GM23248 (cell line): Measurements from ENCODE around the gene BCL11B. TPM values are rescaled to one million over a fixed set of nuclear protein-coding genes. Genes with fewer than 3 reads are reported as not detected.

Source experiments
- DNase-seq: peaks from one replicate; pipeline ENCODE4 v3.0.0-alpha.2; 2015
- H2AFZ ChIP-seq: fragments of 200-600 bp; sonication (generic); 2 replicates; pipeline ENCODE4 v1.6.1; 2016; ENCODE audit warnings: antibody characterized with exemption
- H3F3A ChIP-seq: fragments of 200-600 bp; sonication (generic); 2 replicates; pipeline ENCODE4 v1.6.1; 2016; ENCODE audit warnings: mild to moderate bottlenecking, antibody characterized with exemption, mixed run types; ENCODE audit not compliant: insufficient read depth
- H3K27ac ChIP-seq: fragments of 200-600 bp; sonication (generic); 2 replicates; pipeline ENCODE4 v1.5.1; 2016; ENCODE audit warnings: mild to moderate bottlenecking
- H3K27me3 ChIP-seq: fragments of 200-600 bp; sonication (generic); replicated peaks from 2 replicates; pipeline ENCODE4 v1.6.1; 2016; ENCODE audit warnings: mild to moderate bottlenecking; ENCODE audit not compliant: insufficient read depth
- H3K36me3 ChIP-seq: fragments of 200-600 bp; sonication (generic); 2 replicates; pipeline ENCODE4 v1.6.1; 2016; ENCODE audit warnings: low read depth, mild to moderate bottlenecking
- H3K4me1 ChIP-seq: fragments of 200-600 bp; sonication (generic); 2 replicates; pipeline ENCODE4 v1.6.1; 2016; ENCODE audit warnings: mild to moderate bottlenecking; ENCODE audit not compliant: insufficient read depth
- H3K4me2 ChIP-seq: fragments of 200-600 bp; sonication (generic); one replicate; pipeline ENCODE4 v1.6.1; 2016; ENCODE audit warnings: mild to moderate bottlenecking; ENCODE audit not compliant: unreplicated experiment
- H3K4me3 ChIP-seq: fragments of 200-600 bp; sonication (generic); 2 replicates; pipeline ENCODE4 v1.5.1; 2016; ENCODE audit warnings: mild to moderate bottlenecking
- H3K79me2 ChIP-seq: fragments of 200-600 bp; sonication (generic); 2 replicates; pipeline ENCODE4 v1.6.1; 2016; ENCODE audit warnings: mild to moderate bottlenecking; ENCODE audit not compliant: insufficient read depth
- H3K9ac ChIP-seq: fragments of 200-600 bp; sonication (generic); 2 replicates; pipeline ENCODE4 v1.6.1; 2016; ENCODE audit warnings: mild to moderate bottlenecking
- H3K9me2 ChIP-seq: fragments of 200-600 bp; sonication (generic); 2 replicates; pipeline ENCODE4 v1.6.1; 2016; ENCODE audit warnings: mixed run types, mild to moderate bottlenecking, moderate library complexity; ENCODE audit not compliant: insufficient read depth
- H3K9me3 ChIP-seq: fragments of 200-600 bp; sonication (generic); one replicate; pipeline ENCODE4 v1.6.1; 2017; ENCODE audit warnings: low read depth
- H4K20me1 ChIP-seq: fragments of 200-600 bp; sonication (generic); 2 replicates; pipeline ENCODE4 v1.6.0; 2016; ENCODE audit not compliant: insufficient read depth
- EZH2 ChIP-seq: fragments of 200-600 bp; sonication (generic); IDR thresholded peaks from 2 replicates; pipeline ENCODE4 v1.6.1; 2018; ENCODE audit warnings: antibody characterized with exemption, mild to moderate bottlenecking; ENCODE audit not compliant: insufficient read depth, poor library complexity, severe bottlenecking
- EZH2phosphoT487 ChIP-seq: fragments of 200-600 bp; sonication (generic); IDR thresholded peaks from 2 replicates; pipeline ENCODE4 v1.6.1; 2018; ENCODE audit warnings: antibody characterized with exemption, moderate library complexity, mild to moderate bottlenecking, low read depth; ENCODE audit not compliant: insufficient read depth
- WGBS, 2 experiments: methylation state at CpG; one replicate each; pipeline ENCODE4 v1.1.6; 2015 to 2017; ENCODE audit warnings: low lambda C conversion rate in 2 of 2, low coverage in 1 of 2; ENCODE audit errors: missing lambda C conversion rate in 2 of 2; 5-methylcytosine and 5-hydroxymethylcytosine counted together
- in situ Hi-C: fragments of 300-500 bp; cut with MboI; formaldehyde crosslinking; loops from 2 replicates; pipeline ENCODE4 v1.15.0; 2020
- polyA plus RNA-seq: library from polyadenylated mRNA; unstranded; fragments of >200 nt; fragmentation: Nextera tagmentation; extraction: Ambion mirVana; gene quantifications from 2 replicates; pipeline ENCODE4 v1.2.1, GENCODE V29; 2016
- total RNA-seq: library from RNA; depleted of rRNA; stranded (reverse); fragments of >200 nt; shearing (Covaris generic); gene quantifications from 2 replicates; pipeline ENCODE4 v1.2.3, GENCODE V29; 2014

The BCL11B gene
- total and polyA plus RNA-seq, 2 experiments from 2014 or later = not detected

DNA sequence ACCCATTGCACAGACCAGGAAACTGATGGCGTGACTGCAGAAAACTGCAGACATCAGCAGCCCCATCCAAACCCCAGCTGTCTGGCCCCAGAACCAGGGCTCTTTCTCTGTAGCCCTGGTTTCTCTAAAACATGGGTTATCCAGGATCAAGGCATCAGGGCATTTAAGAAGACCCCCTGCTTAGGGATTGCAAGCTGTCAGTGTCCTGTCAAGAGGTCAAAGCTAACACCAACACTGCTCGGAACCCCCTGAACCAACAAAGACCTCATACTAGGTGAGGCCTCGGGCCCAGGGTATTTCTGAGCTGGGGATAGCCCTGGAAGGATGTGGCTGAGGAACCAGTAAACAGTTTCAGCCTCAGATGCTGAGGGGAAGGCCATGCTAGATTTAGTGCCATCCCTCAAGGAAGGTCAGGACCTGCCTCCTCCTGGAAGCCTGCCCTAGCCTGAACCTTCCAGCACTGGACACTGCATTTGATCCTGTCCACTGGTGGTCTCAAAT lies 39.2 kb downstream of the BCL11B start:
- in situ Hi-C loops = no loop called here
- TF ChIP-seq EZH2phosphoT487 (no peak), EZH2 (no peak)
- 48 to 50% methylated on average over 3 of the region's 3 CpGs for whole genome bisulfite sequencing, 2 experiments
- Histone ChIP-seq H3K79me2 (no peaks in the 10 kb centered on the region), H2AFZ (no peak overlapping the region), H3K9me3 (no peaks in the 10 kb centered on the region), H3K27ac (no peak overlapping the region), H3K4me2 (no peak overlapping the region), H3K4me3 (no peak overlapping the region), H3F3A (no peaks in the 10 kb centered on the region), H3K9ac (no peak overlapping the region), H4K20me1 (no peaks in the 10 kb centered on the region), H3K27me3 (no peaks in the 10 kb centered on the region), H3K4me1 (no peaks in the 10 kb centered on the region), H3K36me3 (no peaks in the 10 kb centered on the region), H3K9me2 (no peaks in the 10 kb centered on the region)
- DNase-seq = no peak

GRCh38 chr14:99231850-99232713 lies 39.9 kb downstream of the BCL11B start:
- H3K9me2 ChIP-seq = no peaks in the 10 kb centered on the region
- H2AFZ ChIP-seq = no peak overlapping the region
- in situ Hi-C loops = no loop called here
- H3K27me3 ChIP-seq = no peaks in the 10 kb centered on the region
- H3K4me1 ChIP-seq = no peaks in the 10 kb centered on the region
- no peak overlapping the region for H3K4me2 ChIP-seq
- no peaks in the 10 kb centered on the region for H3K79me2 ChIP-seq
- no peak overlapping the region for H3K4me3 ChIP-seq
- no peaks in the 10 kb centered on the region for H3F3A ChIP-seq
- WGBS, 2 experiments = 26 to 27% methylated on average over 20 to 21 of the region's 21 CpGs
- no peak for DNase-seq
- TF ChIP-seq EZH2 = no peak
- no peak for TF ChIP-seq EZH2phosphoT487
- no peak overlapping the region for H3K27ac ChIP-seq
- no peaks in the 10 kb centered on the region for H3K36me3 ChIP-seq
- no peak overlapping the region for H3K9ac ChIP-seq
- no peaks in the 10 kb centered on the region for H4K20me1 ChIP-seq
- H3K9me3 ChIP-seq = no peaks in the 10 kb centered on the region

- no peaks in the 10 kb centered on the region for H3K79me2 ChIP-seq
- no peak overlapping the region for H3K4me2 ChIP-seq
- no peaks in the 10 kb centered on the region for H3K4me1 ChIP-seq
- DNase-seq = no peak
- no peak overlapping the region for H2AFZ ChIP-seq
- in situ Hi-C loops = no loop called here
- no peaks in the 10 kb centered on the region for H4K20me1 ChIP-seq
- H3K36me3 ChIP-seq = no peaks in the 10 kb centered on the region
- H3K27ac ChIP-seq = no peak overlapping the region
- H3K9me3 ChIP-seq = no peaks in the 10 kb centered on the region
- WGBS, 2 experiments = 16 to 20% methylated on average over 21 to 38 of the region's 38 CpGs
- H3K27me3 ChIP-seq = no peaks in the 10 kb centered on the region
- H3K9me2 ChIP-seq = no peaks in the 10 kb centered on the region
- no peak overlapping the region for H3K9ac ChIP-seq
- no peaks in the 10 kb centered on the region for H3F3A ChIP-seq
- no peak overlapping the region for H3K4me3 ChIP-seq
- TF ChIP-seq EZH2 (no peak), EZH2phosphoT487 (no peak)
These were observed 40.7 kb downstream of the BCL11B start for GRCh38 chr14:99231161-99231849.

DNA sequence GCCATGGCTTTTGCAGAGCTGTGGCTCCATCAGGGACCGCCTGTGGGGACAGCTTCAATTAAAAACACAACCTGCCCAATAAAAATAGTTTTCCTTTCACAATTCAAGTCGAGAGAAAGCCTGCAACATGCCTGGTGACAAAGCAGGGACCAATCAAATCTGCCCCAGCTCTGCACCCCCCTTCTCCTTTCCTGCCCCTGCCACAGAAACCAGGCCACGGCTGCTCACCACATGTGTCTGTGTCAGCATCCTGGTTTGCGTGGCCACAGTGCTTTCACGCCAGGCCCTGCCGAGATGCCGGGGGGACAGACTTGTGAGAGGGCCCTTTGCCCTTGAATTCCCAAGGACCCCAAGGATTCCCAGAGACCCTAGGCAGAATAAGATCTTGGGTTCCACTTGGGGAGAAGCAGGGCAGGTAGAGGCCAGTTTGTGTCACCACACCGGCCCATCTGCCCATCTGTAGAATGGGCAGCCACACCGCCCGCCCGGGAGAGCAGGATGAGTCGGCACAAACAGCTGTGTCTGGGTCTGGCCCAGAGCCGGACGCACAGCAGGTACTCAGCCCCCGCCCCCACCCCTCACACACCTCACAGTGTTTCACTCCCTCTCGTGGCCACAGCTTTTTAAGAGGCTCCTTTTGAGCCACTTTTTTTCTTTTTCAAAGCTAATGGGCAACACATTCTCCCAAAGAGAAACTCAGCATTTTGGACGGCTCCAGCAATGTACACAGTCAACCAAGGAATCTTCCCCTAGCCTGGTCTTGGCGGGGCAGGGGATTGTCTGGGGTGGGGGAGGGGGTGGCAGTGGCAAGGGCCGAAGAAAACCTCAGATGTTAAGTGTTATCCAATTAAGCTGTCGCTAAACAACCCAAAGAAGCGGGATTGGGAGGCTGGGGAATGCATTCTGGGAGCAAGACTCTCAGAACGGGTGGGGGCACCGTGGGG lies 41.5 kb downstream of the BCL11B start:
- Histone ChIP-seq H3K4me3 (no peak overlapping the region), H3K79me2 (no peaks in the 10 kb centered on the region), H3K36me3 (no peaks in the 10 kb centered on the region), H3K27me3 (no peaks in the 10 kb centered on the region), H3K4me2 (no peak overlapping the region), H3K27ac (no peak overlapping the region), H3K9me2 (no peaks in the 10 kb centered on the region), H3F3A (no peaks in the 10 kb centered on the region), H3K9ac (no peak overlapping the region), H3K9me3 (no peaks in the 10 kb centered on the region), H2AFZ (no peak overlapping the region), H4K20me1 (no peaks in the 10 kb centered on the region), H3K4me1 (no peaks in the 10 kb centered on the region)
- 20 to 28% methylated on average over 23 of the region's 23 CpGs for WGBS, 2 experiments
- TF ChIP-seq EZH2 (no peak), EZH2phosphoT487 (no peak)
- DNase-seq = peak; percentile 4
- in situ Hi-C loops = no loop called here
